Endothelial cell of umbilical vein (primary cell): ENCODE measurements around the gene BANK1.

Source experiments
- CTCF ChIP-seq, 2 donors: IDR thresholded peaks; 1 replicate in 1 of 2; 2 replicates in 1 of 2; pipeline ENCODE4 v1.5.1; 2011; ENCODE audit warnings: low read length in 2 of 2, mild to moderate bottlenecking in 2 of 2, moderate library complexity in 2 of 2, control low read depth in 1 of 2, inconsistent platforms in 1 of 2, low read depth in 1 of 2; ENCODE audit not compliant: insufficient read depth in 1 of 2; ENCODE audit errors: extremely low read depth in 1 of 2
- EZH2 ChIP-seq: IDR thresholded peaks from 2 replicates; pipeline ENCODE4 v1.6.1; 2012; ENCODE audit warnings: borderline replicate concordance, low read depth, mild to moderate bottlenecking, moderate library complexity, low read length, inconsistent platforms; ENCODE audit not compliant: severe bottlenecking
- FOS ChIP-seq: IDR thresholded peaks from 2 replicates; pipeline ENCODE4 v1.6.1; 2011; ENCODE audit warnings: mild to moderate bottlenecking, low read length, moderate library complexity, borderline replicate concordance; ENCODE audit not compliant: insufficient read depth
- MAX ChIP-seq: IDR thresholded peaks from 2 replicates; pipeline ENCODE4 v1.6.1; 2011; ENCODE audit not compliant: insufficient read depth, insufficient read length
- MYC ChIP-seq: IDR thresholded peaks from one replicate; pipeline ENCODE4 v1.6.1; 2011; ENCODE audit warnings: mild to moderate bottlenecking, low read depth, low read length
- POLR2A ChIP-seq: IDR thresholded peaks from 2 replicates; pipeline ENCODE4 v1.6.1; 2012; ENCODE audit warnings: low read depth, mild to moderate bottlenecking, control low read depth, low read length

- no peak for TF ChIP-seq MAX
- TF ChIP-seq CTCF (IDR thresholded peaks at IDR 0.05; ENCODE audit: extremely low read depth in 1 of 2, insufficient read depth in 1 of 2, low read depth in 1 of 2, low read length in 2 of 2), result no peak
- TF ChIP-seq FOS, result no peak
- TF ChIP-seq POLR2A, result no peak
- no peak for TF ChIP-seq EZH2
- TF ChIP-seq MYC, result no peak
Measured at GRCh38 chr4:101853028-101853427, 62.5 kb downstream of the BANK1 start.
